Central memory CD8-positive, alpha-beta T cell (primary cell): ENCODE data around the gene DDX21.
"Not testable (repeated sequence)": the region's sequence is repeated elsewhere in the genome, so short reads cannot be mapped to it uniquely, and the experiment has no call there.

Experiments used
- ATAC-seq: fragments of 150-1000 bp; cut with Tn5 transposase; replicated peaks from 2 replicates; pipeline ENCODE4 v1.10.0; 2022; ENCODE audit warnings: mild to moderate bottlenecking, moderate FRiP score, moderate number of reproducible peaks; ENCODE audit not compliant: poor library complexity, severe bottlenecking; ENCODE audit errors: extremely low read depth
- DNase-seq, 2 donors: peaks; one replicate each; pipeline ENCODE4 v3.0.0; 2021; ENCODE audit warnings: low spot score in 2 of 2
- H3K27ac Mint-ChIP-seq: one replicate; pipeline ENCODE4 v1.8.0; 2022; ENCODE audit warnings: low read depth, mild to moderate bottlenecking, moderate library complexity, mixed read lengths
- H3K27me3 Mint-ChIP-seq: one replicate; pipeline ENCODE4 v1.8.0; 2022; ENCODE audit warnings: mixed read lengths
- H3K36me3 Mint-ChIP-seq: one replicate; pipeline ENCODE4 v1.8.0; 2022; ENCODE audit warnings: mild to moderate bottlenecking, moderate library complexity, mixed read lengths; ENCODE audit not compliant: insufficient read depth
- H3K4me1 Mint-ChIP-seq: one replicate; pipeline ENCODE4 v1.8.0; 2022; ENCODE audit warnings: mixed read lengths
- H3K4me3 Mint-ChIP-seq: one replicate; pipeline ENCODE4 v1.8.0; 2022; ENCODE audit warnings: mild to moderate bottlenecking, moderate library complexity, mixed read lengths
- H3K9me3 Mint-ChIP-seq: one replicate; pipeline ENCODE4 v1.8.0; 2022; ENCODE audit warnings: mixed read lengths

The DDX21 gene

GRCh38 chr10:68955832-68956532 lies at the start of gene DDX21:
TSS of gene DDX21 (plus strand) at chr10:68956170. CDS start at chr10:68956226, 56 bp downstream.
- Mint-ChIP-seq H3K27ac (peak within 1 kb of the TSS; percentile 99), H3K27me3 (no peaks in the 10 kb centered on the region), H3K4me3 (peak within 1 kb of the TSS; percentile 99), H3K9me3 (no peaks in the 10 kb centered on the region), H3K36me3 (peaks cover 34% of the 10 kb centered on the region), H3K4me1 (peaks cover 35% of the 10 kb centered on the region)
- ATAC-seq (peak; percentile 86), DNase-seq (peak; percentile 73 to 81)

GRCh38 chr10:68924593-68924992 lies 31.4 kb upstream of the DDX21 start:
- ATAC-seq (no peak), DNase-seq (no peak)
- no peaks in the 10 kb centered on the region for H3K27me3 Mint-ChIP-seq
- no peak overlapping the region for H3K27ac Mint-ChIP-seq
- H3K9me3 Mint-ChIP-seq, result no peaks in the 10 kb centered on the region
- peaks cover 9% of the 10 kb centered on the region for H3K4me1 Mint-ChIP-seq
- H3K36me3 Mint-ChIP-seq, result peaks cover 44% of the 10 kb centered on the region
- H3K4me3 Mint-ChIP-seq, result no peak overlapping the region

- Mint-ChIP-seq H3K4me1 (peaks cover 9% of the 10 kb centered on the region), H3K27me3 (no peaks in the 10 kb centered on the region), H3K4me3 (no peak overlapping the region), H3K27ac (no peak overlapping the region), H3K9me3 (no peaks in the 10 kb centered on the region), H3K36me3 (peaks cover 43% of the 10 kb centered on the region)
- ATAC-seq (no peak), DNase-seq (no peak)
Observed at GRCh38 chr10:68925489-68925888, 30.5 kb upstream of the DDX21 start.

GRCh38 chr10:68929157-68929556 lies 26.8 kb upstream of the DDX21 start:
- H3K36me3 Mint-ChIP-seq, result peaks cover 32% of the 10 kb centered on the region
- not testable (repeated sequence) for H3K4me3 Mint-ChIP-seq, DNase-seq, ATAC-seq, H3K9me3 Mint-ChIP-seq, H3K27me3 Mint-ChIP-seq
- peak overlapping the region; percentile 54 for H3K27ac Mint-ChIP-seq
- H3K4me1 Mint-ChIP-seq, result peaks cover 14% of the 10 kb centered on the region

- peaks cover 30% of the 10 kb centered on the region for H3K36me3 Mint-ChIP-seq
- not testable (repeated sequence) for ATAC-seq, DNase-seq, H3K9me3 Mint-ChIP-seq, H3K4me1 Mint-ChIP-seq, H3K27me3 Mint-ChIP-seq, H3K4me3 Mint-ChIP-seq
- H3K27ac Mint-ChIP-seq, result peak overlapping the region; percentile 65
Observed at GRCh38 chr10:68929888-68930287, 26.1 kb upstream of the DDX21 start.

GRCh38 chr10:68932860-68933259 lies 23.1 kb upstream of the DDX21 start:
- not testable (repeated sequence) for H3K9me3 Mint-ChIP-seq, H3K27me3 Mint-ChIP-seq, DNase-seq, H3K27ac Mint-ChIP-seq, ATAC-seq, H3K4me3 Mint-ChIP-seq
- peaks cover 12% of the 10 kb centered on the region for H3K4me1 Mint-ChIP-seq
- H3K36me3 Mint-ChIP-seq, result peaks cover 44% of the 10 kb centered on the region

GRCh38 chr10:68934994-68935393 lies 21.0 kb upstream of the DDX21 start:
- H3K4me3 Mint-ChIP-seq, result no peak overlapping the region
- H3K36me3 Mint-ChIP-seq, result peaks cover 52% of the 10 kb centered on the region
- peaks cover 12% of the 10 kb centered on the region for H3K4me1 Mint-ChIP-seq
- DNase-seq (no peak), ATAC-seq (no peak)
- H3K27ac Mint-ChIP-seq, result no peak overlapping the region
- H3K27me3 Mint-ChIP-seq, result no peaks in the 10 kb centered on the region
- no peaks in the 10 kb centered on the region for H3K9me3 Mint-ChIP-seq

- Mint-ChIP-seq H3K9me3 (no peaks in the 10 kb centered on the region), H3K27ac (peak overlapping the region; percentile 1), H3K36me3 (peaks cover 47% of the 10 kb centered on the region), H3K27me3 (no peaks in the 10 kb centered on the region), H3K4me3 (no peak overlapping the region), H3K4me1 (peaks cover 6% of the 10 kb centered on the region)
- ATAC-seq (no peak), DNase-seq (no peak)
Observed at GRCh38 chr10:68938117-68938516, 17.9 kb upstream of the DDX21 start.

- Mint-ChIP-seq H3K4me1 (peaks cover 6% of the 10 kb centered on the region), H3K4me3 (no peak overlapping the region), H3K27me3 (no peaks in the 10 kb centered on the region), H3K27ac (peak overlapping the region; percentile 1), H3K9me3 (no peaks in the 10 kb centered on the region), H3K36me3 (peaks cover 47% of the 10 kb centered on the region)
- DNase-seq, result no peak
- ATAC-seq, result no peak
Observed at GRCh38 chr10:68938884-68939283, 17.1 kb upstream of the DDX21 start.

GRCh38 chr10:68940917-68941316 lies 15.1 kb upstream of the DDX21 start:
- H3K9me3 Mint-ChIP-seq, H3K4me1 Mint-ChIP-seq, H3K4me3 Mint-ChIP-seq, ATAC-seq, DNase-seq, H3K27me3 Mint-ChIP-seq, H3K27ac Mint-ChIP-seq: not testable (repeated sequence)
- peaks cover 47% of the 10 kb centered on the region for H3K36me3 Mint-ChIP-seq

GRCh38 chr10:68950598-68950997 lies 5.4 kb upstream of the DDX21 start:
- ATAC-seq (no peak), DNase-seq (no peak)
- Mint-ChIP-seq H3K4me1 (peaks cover 3% of the 10 kb centered on the region), H3K36me3 (peaks cover 24% of the 10 kb centered on the region), H3K27me3 (no peaks in the 10 kb centered on the region), H3K27ac (no peak overlapping the region), H3K9me3 (no peaks in the 10 kb centered on the region), H3K4me3 (no peak overlapping the region)

GRCh38 chr10:68954904-68955303 lies 1.1 kb upstream of the DDX21 start:
- peak overlapping the region; percentile 99 for H3K27ac Mint-ChIP-seq
- H3K36me3 Mint-ChIP-seq, result peaks cover 26% of the 10 kb centered on the region
- ATAC-seq (no peak), DNase-seq (no peak)
- peak overlapping the region; percentile 99 for H3K4me3 Mint-ChIP-seq
- peaks cover 31% of the 10 kb centered on the region for H3K4me1 Mint-ChIP-seq
- H3K27me3 Mint-ChIP-seq, result no peaks in the 10 kb centered on the region
- H3K9me3 Mint-ChIP-seq, result no peaks in the 10 kb centered on the region

GRCh38 chr10:68955355-68955831 lies 577 bp upstream of the DDX21 start:
- peak overlapping the region; percentile 99 for H3K27ac Mint-ChIP-seq
- ATAC-seq (peak; percentile 9), DNase-seq (peak in 1 of 2 donors; percentile 14)
- peaks cover 29% of the 10 kb centered on the region for H3K36me3 Mint-ChIP-seq
- H3K27me3 Mint-ChIP-seq, result no peaks in the 10 kb centered on the region
- peak overlapping the region; percentile 99 for H3K4me3 Mint-ChIP-seq
- no peaks in the 10 kb centered on the region for H3K9me3 Mint-ChIP-seq
- H3K4me1 Mint-ChIP-seq, result peaks cover 35% of the 10 kb centered on the region
